H1 (cell line): Measurements from ENCODE around the gene TSPOAP1. TPM values are rescaled to one million over a fixed set of nuclear protein-coding genes. Genes with fewer than 3 reads are reported as not detected.

ENCODE experiments used
- BRCA1 ChIP-seq: IDR thresholded peaks from 2 replicates; pipeline ENCODE4 v1.6.1; 2012; ENCODE audit warnings: low read depth, low read length, improper control_type of control experiment
- CHD7 ChIP-seq: fragments of 300-600 bp; sonication (generic); IDR thresholded peaks from 2 replicates; pipeline ENCODE4 v1.7.1; 2012; ENCODE audit warnings: low read length, moderate library complexity, mild to moderate bottlenecking, inconsistent platforms; ENCODE audit not compliant: insufficient replicate concordance
- GTF2F1 ChIP-seq: IDR thresholded peaks from 2 replicates; pipeline ENCODE4 v1.6.1; 2012; ENCODE audit warnings: low read depth, low read length, improper control_type of control experiment, borderline replicate concordance
- KDM1A ChIP-seq: fragments of 200-600, 300-600 bp; sonication (generic); IDR thresholded peaks from 2 replicates; pipeline ENCODE4 v1.7.1; 2016; ENCODE audit warnings: mild to moderate bottlenecking, low read length, borderline replicate concordance
- PHF8 ChIP-seq: fragments of 200-600 bp; sonication (generic); conservative IDR thresholded peaks from 2 replicates; pipeline ENCODE4 v1.7.1; 2012; ENCODE audit warnings: low read depth, mild to moderate bottlenecking, inconsistent platforms, low read length, moderate library complexity
- POLR2A ChIP-seq, 2 experiments: IDR thresholded peaks; 1 replicate in 1 of 2; 2 replicates in 1 of 2; pipeline ENCODE4 v1.6.1; 2011; ENCODE audit warnings: low read depth in 2 of 2, low read length in 2 of 2, mild to moderate bottlenecking in 2 of 2; ENCODE audit errors: control extremely low read depth in 1 of 2
- POU5F1 ChIP-seq: IDR thresholded peaks from 2 replicates; pipeline ENCODE4 v1.6.1; 2011; ENCODE audit warnings: low read depth, mild to moderate bottlenecking, low read length, moderate library complexity
- SP1 ChIP-seq: IDR thresholded peaks from 2 replicates; pipeline ENCODE4 v1.6.1; 2011; ENCODE audit warnings: low read depth, low read length
- TEAD4 ChIP-seq: IDR thresholded peaks from 2 replicates; pipeline ENCODE4 v1.6.1; 2012; ENCODE audit warnings: low read depth, low read length, inconsistent platforms, mixed read lengths
- YY1 ChIP-seq: IDR thresholded peaks from 2 replicates; pipeline ENCODE4 v1.6.1; 2011; ENCODE audit warnings: low read depth, mild to moderate bottlenecking, low read length
- polyA plus RNA-seq, 7 experiments: library from polyadenylated mRNA; depleted of rRNA in 3 of 7; stranded (reverse) in 5 of 7; unstranded in 2 of 7; fragments of >200 nt in 5 of 7; fragments of 200-250 nt in 2 of 7; gene quantifications; 1 replicate in 5 of 7; 2 replicates in 1 of 7; 4 replicates in 1 of 7; pipeline versions ENCODE4 v1.2.1 to v1.2.3, GENCODE V29; 2011 to 2013; ENCODE audit warnings: missing spikeins in 2 of 7, mixed read lengths in 2 of 7
- total RNA-seq: library from RNA; stranded (reverse); fragmentation: NEBNext Ultra II Directional; extraction: Animal tissue kit (Norgen Biotek cat#: 25700); gene quantifications from 2 replicates; pipeline ENCODE4 v1.2.1, GENCODE V29; 2021

TSPOAP1 gene
- total and polyA plus RNA-seq, 2 of the 8 experiments (the other 6 are each of a cell fraction or from before 2014, with no cell fraction given) = 7.6 to 9.2 TPM

DNA sequence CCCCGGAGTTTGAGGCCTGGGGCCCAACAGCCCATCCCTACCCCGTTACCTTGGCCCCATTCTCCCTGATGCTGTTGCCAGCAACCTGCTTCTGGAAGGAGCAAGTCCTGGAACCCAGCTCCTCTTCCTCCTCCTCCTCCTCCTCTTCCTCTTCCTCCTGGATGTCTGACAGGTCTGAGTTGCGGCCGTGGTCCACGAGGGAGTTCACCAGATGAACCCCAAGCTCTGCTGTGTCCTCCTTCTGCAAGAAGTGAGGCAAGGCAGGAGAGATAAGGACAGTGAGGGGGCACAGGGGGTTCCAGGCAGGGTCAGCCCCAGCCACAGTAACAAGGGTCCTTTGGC is 18.7 kb downstream of the TSPOAP1 start (continued):
- TF ChIP-seq CHD7 (no peak), BRCA1 (no peak), POU5F1 (no peak), POLR2A (IDR thresholded peaks at IDR 0.05; ENCODE audit: control extremely low read depth in 1 of 2, low read depth in 2 of 2, low read length in 2 of 2) (no peak), YY1 (no peak), TEAD4 (no peak), PHF8 (no peak), SP1 (no peak), KDM1A (no peak), GTF2F1 (no peak)
